OCI-LY7 (cell line): ENCODE measurements around the gene TMEM208.

ENCODE experiments used
- CTCF ChIP-seq: fragments of 200-600 bp; sonication (generic); conservative IDR thresholded peaks from 2 replicates; pipeline ENCODE4 v1.5.1; 2014; ENCODE audit warnings: mild to moderate bottlenecking, antibody characterized with exemption, low read length, moderate library complexity, mixed read lengths
- EZH2phosphoT487 ChIP-seq: fragments of 200-600 bp; sonication (generic); IDR thresholded peaks from 2 replicates; pipeline ENCODE4 v1.6.1; 2018; ENCODE audit warnings: low read depth, borderline replicate concordance, mild to moderate bottlenecking, mixed run types, antibody characterized with exemption, low read length, moderate library complexity, mixed read lengths

GRCh38 chr16:67190041-67190440 lies 36.9 kb upstream of the TMEM208 start, which contains the start of gene EXOC3L1:
- TF ChIP-seq CTCF, result no peak
- TF ChIP-seq EZH2phosphoT487, result no peak
